Heart right ventricle (tissue), 16 donors: ENCODE measurements around the gene LEP. TPM values are rescaled to one million over a fixed set of nuclear protein-coding genes. Genes with fewer than 3 reads are reported as not detected.

ENCODE experiments used
- ATAC-seq, 8 donors: fragments of 200-7000 bp; cut with Tn5 transposase; one replicate each; pipeline ENCODE4 v1.9.1; 2020; ENCODE audit warnings: mild to moderate bottlenecking in 8 of 8, moderate library complexity in 8 of 8, moderate number of reproducible peaks in 1 of 8
- DNase-seq, 2 donors: peaks; one replicate each; pipeline ENCODE4 v3.0.0-alpha.2; 2020
- H3K27ac ChIP-seq, 10 donors: fragments of 200-600 bp; sonication (generic) in 2 of 10; one replicate each; pipeline versions ENCODE4 v1.5.0 to v1.8.0; 2020 to 2022; ENCODE audit warnings: mild to moderate bottlenecking in 3 of 10
- H3K27me3 ChIP-seq, 7 donors: fragments of 200-600 bp; one replicate each; pipeline ENCODE4 v1.8.0; 2021 to 2022; ENCODE audit warnings: mild to moderate bottlenecking in 2 of 7
- H3K36me3 ChIP-seq, 9 donors: fragments of 200-600 bp; sonication (generic) in 1 of 9; one replicate each; pipeline versions ENCODE4 v1.5.0 to v1.8.0; 2020 to 2022; ENCODE audit warnings: mild to moderate bottlenecking in 2 of 9
- H3K4me1 ChIP-seq, 9 donors: fragments of 200-600 bp; sonication (generic) in 1 of 9; one replicate each; pipeline versions ENCODE4 v1.5.0 to v1.8.0; 2020 to 2022; ENCODE audit warnings: mild to moderate bottlenecking in 4 of 9
- H3K4me3 ChIP-seq, 10 donors: fragments of 200-600 bp; sonication (generic) in 2 of 10; one replicate each; pipeline versions ENCODE4 v1.5.0 to v1.8.0; 2020 to 2022; ENCODE audit warnings: mild to moderate bottlenecking in 7 of 10, moderate library complexity in 2 of 10
- H3K9me3 ChIP-seq, 11 donors: fragments of 200-600 bp in 10 of 11; sonication (generic) in 2 of 11; one replicate each; pipeline versions ENCODE4 v1.5.0 to v1.8.0; 2013 to 2022; ENCODE audit warnings: mild to moderate bottlenecking in 2 of 11, control low read depth in 1 of 11, moderate library complexity in 1 of 11
- WGBS, 2 donors: extraction: QIAGEN DNeasy Blood & Tissue Kit; methylation state at CpG; one replicate each; pipeline ENCODE4 v1.1.7; 2013; ENCODE audit warnings: inconsistent platforms in 1 of 2; 5-methylcytosine and 5-hydroxymethylcytosine counted together
- intact Hi-C, 10 donors: fragments of 100-400 bp; cut with DNase I; formaldehyde crosslinking; loops; one replicate each; pipeline versions ENCODE4 v1.11.1 to v1.14.2; 2022
- polyA plus RNA-seq, 2 donors: library from polyadenylated mRNA; stranded (reverse); fragments of 200-250 nt; gene quantifications; one replicate each; pipeline ENCODE4 v1.2.3, GENCODE V29; 2013
- total RNA-seq, 10 donors: library from RNA; stranded (reverse); fragmentation: NEBNext Ultra II Directional in 3 of 10; extraction: Animal tissue kit (Norgen Biotek cat#: 25700) in 3 of 10; gene quantifications; one replicate each; pipeline versions ENCODE4 v1.2.1 to v1.2.4, GENCODE V29; 2021 to 2023
- TF ChIP-seq, protein P1 (sequence below), 9 donors: fragments of 200-600 bp; sonication (generic) in 2 of 9; IDR thresholded peaks; one replicate each; pipeline versions ENCODE4 v1.5.0 to v1.8.0; 2021 to 2022; ENCODE audit warnings: antibody characterized with exemption in 9 of 9, mild to moderate bottlenecking in 5 of 9, moderate library complexity in 1 of 9
- donor health status: Arrhythmogenic right ventricular cardiomyopathy.
- donor health status: ischemic (EF 13 %, LVEDD 7.1; RV severe dilation, severe dysfunction).
- donor health status: healthy with polysubstance abuse.
- donor health status: DM: no; HTN: yes; CAD: no.
- donor health status: DM: no; HTN: no; CAD: no.
- donor health status: ischemic (EF 25% LVEDD 6.9; RV normal size, moderate dysfunction).
- donor health status: ischemic (EF 25% LVEDD 5.7; RV mildly dilated, moderate dysfunction).
- donor health status: healthy.
- donor health status: DM: yes; HTN: yes; CAD: no.
- donor health status: Ischemic cardiomyopathy.
- donor health status: ischemic (EF 35%, LVEDD 5.7; RV mildly dilated, moderate dysfunction).
- donor health status: nonischemic (EF 11% LVEDD 7.7; RV severe dilation, severe dysfunction).
- donor health status: DM: yes; HTN: yes; CAD: no.
- donor health status: PGD.
- donor health status: ischemic (EF 29% LVEDD 5.4; RV normal size, mild dysfunction).
- donor health status: nonischemic (EF 23%, LVEDD 6.1; RV moderate dilation, normal function).

LEP gene
- total and polyA plus RNA-seq, 12 donors = 0.10 to 5.0 (median 0.52) TPM; not detected in 2

DNA sequence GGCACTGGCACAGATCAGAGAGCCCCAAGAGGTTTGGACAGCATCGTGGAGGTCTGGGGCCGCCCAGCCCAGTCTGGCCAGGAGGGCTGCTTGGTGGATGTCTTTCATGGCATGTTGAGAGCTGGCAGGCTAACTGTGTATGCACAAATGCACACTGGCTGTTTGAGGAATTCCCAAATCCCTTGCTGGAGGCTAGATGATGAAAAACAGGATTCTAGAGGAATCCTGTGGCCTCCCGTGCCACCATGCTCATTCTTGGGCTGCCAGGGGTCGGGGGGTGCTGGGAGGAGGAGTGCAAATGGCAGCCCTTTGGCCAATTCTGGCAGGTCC is 26.5 kb downstream of the LEP start:
- TF ChIP-seq, protein P1, sequence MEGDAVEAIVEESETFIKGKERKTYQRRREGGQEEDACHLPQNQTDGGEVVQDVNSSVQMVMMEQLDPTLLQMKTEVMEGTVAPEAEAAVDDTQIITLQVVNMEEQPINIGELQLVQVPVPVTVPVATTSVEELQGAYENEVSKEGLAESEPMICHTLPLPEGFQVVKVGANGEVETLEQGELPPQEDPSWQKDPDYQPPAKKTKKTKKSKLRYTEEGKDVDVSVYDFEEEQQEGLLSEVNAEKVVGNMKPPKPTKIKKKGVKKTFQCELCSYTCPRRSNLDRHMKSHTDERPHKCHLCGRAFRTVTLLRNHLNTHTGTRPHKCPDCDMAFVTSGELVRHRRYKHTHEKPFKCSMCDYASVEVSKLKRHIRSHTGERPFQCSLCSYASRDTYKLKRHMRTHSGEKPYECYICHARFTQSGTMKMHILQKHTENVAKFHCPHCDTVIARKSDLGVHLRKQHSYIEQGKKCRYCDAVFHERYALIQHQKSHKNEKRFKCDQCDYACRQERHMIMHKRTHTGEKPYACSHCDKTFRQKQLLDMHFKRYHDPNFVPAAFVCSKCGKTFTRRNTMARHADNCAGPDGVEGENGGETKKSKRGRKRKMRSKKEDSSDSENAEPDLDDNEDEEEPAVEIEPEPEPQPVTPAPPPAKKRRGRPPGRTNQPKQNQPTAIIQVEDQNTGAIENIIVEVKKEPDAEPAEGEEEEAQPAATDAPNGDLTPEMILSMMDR (IDR thresholded peaks at IDR 0.05) = no peak
- DNase-seq (no peak), ATAC-seq (peak in 3 of 8 donors; percentile 11 to 22 (median 18))
- intact Hi-C loops = no loop called here
- WGBS, 2 donors = 47 to 50% methylated on average over 4 of the region's 4 CpGs
- Histone ChIP-seq H3K36me3 (no peaks in the 10 kb centered on the region), H3K4me1 (peaks cover 5 to 32% (median 26%) of the 10 kb centered on the region in 9 donors), H3K27ac (no peak overlapping the region), H3K27me3 (peaks cover 5 to 71% (median 54%) of the 10 kb centered on the region in 7 donors), H3K4me3 (peak overlapping the region in 1 of 10 donors; percentile 16), H3K9me3 (no peaks in the 10 kb centered on the region)

GRCh38 chr7:128268233-128268632 is 27.2 kb downstream of the LEP start:
- Histone ChIP-seq H3K27me3 (peaks cover 5 to 72% (median 55%) of the 10 kb centered on the region in 7 donors), H3K36me3 (no peaks in the 10 kb centered on the region), H3K4me3 (no peak overlapping the region), H3K27ac (no peak overlapping the region), H3K4me1 (peaks cover 5 to 32% (median 26%) of the 10 kb centered on the region in 9 donors), H3K9me3 (no peaks in the 10 kb centered on the region)
- TF ChIP-seq, protein P1 (IDR thresholded peaks at IDR 0.05) = no peak
- DNase-seq (no peak), ATAC-seq (no peak)
- 38 to 58% methylated on average over 2 of the region's 2 CpGs for WGBS, 2 donors
- intact Hi-C loops = no loop called here

DNA sequence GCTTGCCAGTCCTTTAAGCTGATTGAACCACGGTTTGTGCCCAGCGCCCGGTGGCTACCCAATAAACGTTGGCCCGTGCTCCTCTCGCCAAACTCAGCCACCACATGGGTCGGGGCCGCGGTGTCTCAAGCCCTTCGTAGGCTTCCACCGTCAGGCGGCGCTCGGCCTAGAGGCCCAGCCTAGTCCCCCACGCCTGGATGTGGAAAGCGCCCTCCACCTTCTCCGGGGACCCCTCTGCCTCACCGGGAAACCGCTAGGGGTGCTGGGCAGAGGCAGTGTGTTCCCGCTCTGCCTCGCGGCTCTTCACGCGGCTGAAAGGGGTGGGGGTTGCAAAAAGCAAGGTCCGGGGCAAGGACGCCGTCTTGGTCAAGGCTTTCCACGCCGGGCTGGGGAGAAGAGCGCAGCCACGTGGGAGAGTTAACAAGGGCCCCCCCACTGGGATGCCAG is 29.8 kb downstream of the LEP start:
- 10 to 11% methylated on average over 31 of the region's 31 CpGs for WGBS, 2 donors
- Histone ChIP-seq H3K4me3 (peak overlapping the region in 8 of 10 donors; percentile 28 to 55 (median 45)), H3K27me3 (peaks cover 5 to 62% (median 52%) of the 10 kb centered on the region in 7 donors), H3K9me3 (no peaks in the 10 kb centered on the region), H3K4me1 (peaks cover 5 to 32% (median 26%) of the 10 kb centered on the region in 9 donors), H3K27ac (no peak overlapping the region), H3K36me3 (no peaks in the 10 kb centered on the region)
- ATAC-seq (peak in 6 of 8 donors; percentile 26 to 46 (median 36)), DNase-seq (peak in 1 of 2 donors; percentile 20)
- TF ChIP-seq, protein P1 (IDR thresholded peaks at IDR 0.05) = peak in 3 of 9 donors; percentile 13 to 21 (median 16)
- intact Hi-C loops = no loop called here

GRCh38 chr7:128271471-128271941 is 30.4 kb downstream of the LEP start:
- peaks cover 5 to 30% (median 25%) of the 10 kb centered on the region in 9 donors for H3K4me1 ChIP-seq
- peak in 7 of 8 donors; percentile 9 to 42 (median 26) for ATAC-seq
- 2% methylated on average over 37 of the region's 37 CpGs for WGBS, 2 donors
- intact Hi-C loops = no loop called here
- no peaks in the 10 kb centered on the region for H3K9me3 ChIP-seq
- no peaks in the 10 kb centered on the region for H3K36me3 ChIP-seq
- peaks cover 5 to 57% (median 52%) of the 10 kb centered on the region in 7 donors for H3K27me3 ChIP-seq
- H3K27ac ChIP-seq = no peak overlapping the region
- TF ChIP-seq, protein P1 (IDR thresholded peaks at IDR 0.05) = no peak
- peak overlapping the region in 9 of 10 donors; percentile 24 to 55 (median 44) for H3K4me3 ChIP-seq
- DNase-seq = no peak
